Neuronal stem cell (in vitro differentiated cells): Measurements from ENCODE around the gene CD151.

Experiments
- DNase-seq: peaks from one replicate; pipeline ENCODE4 v3.0.0-alpha.2; 2013; ENCODE audit warnings: low spot score
- H2AFZ ChIP-seq: one replicate; pipeline ENCODE4 v1.6.1; 2013; ENCODE audit warnings: mild to moderate bottlenecking, low read length, inconsistent platforms
- H2AK5ac ChIP-seq: 2 replicates; pipeline ENCODE4 v1.6.1; 2013; ENCODE audit warnings: low read depth, mild to moderate bottlenecking, inconsistent platforms, low read length, moderate library complexity, mixed read lengths
- H2BK120ac ChIP-seq: 2 replicates; pipeline ENCODE4 v1.6.1; 2013; ENCODE audit warnings: low read depth, mild to moderate bottlenecking, inconsistent platforms, low read length, moderate library complexity, mixed read lengths
- H2BK12ac ChIP-seq: one replicate; pipeline ENCODE4 v1.6.1; 2013; ENCODE audit warnings: low read length, inconsistent platforms
- H2BK15ac ChIP-seq: 2 replicates; pipeline ENCODE4 v1.6.1; 2013; ENCODE audit warnings: mild to moderate bottlenecking, low read length, inconsistent platforms, mixed read lengths
- H2BK5ac ChIP-seq: one replicate; pipeline ENCODE4 v1.6.1; 2013; ENCODE audit warnings: inconsistent platforms, mild to moderate bottlenecking, low read length, moderate library complexity
- H3K14ac ChIP-seq: one replicate; pipeline ENCODE4 v1.6.1; 2013; ENCODE audit warnings: low read length, inconsistent platforms
- H3K18ac ChIP-seq: 2 replicates; pipeline ENCODE4 v1.6.1; 2013; ENCODE audit warnings: low read length, inconsistent platforms
- H3K23ac ChIP-seq: 2 replicates; pipeline ENCODE4 v1.6.1; 2013; ENCODE audit warnings: low read depth, mild to moderate bottlenecking, mixed read lengths, low read length, inconsistent platforms; ENCODE audit not compliant: poor library complexity
- H3K27ac ChIP-seq: replicated peaks from 3 replicates; pipeline ENCODE4 v1.5.1; 2013; ENCODE audit warnings: low read length, inconsistent platforms
- H3K27me3 ChIP-seq, 3 experiments: 2 replicates each; pipeline ENCODE4 v1.6.1; 2013; ENCODE audit warnings: low read length in 3 of 3, mild to moderate bottlenecking in 2 of 3, inconsistent platforms in 1 of 3, low read depth in 1 of 3, mixed read lengths in 1 of 3, moderate library complexity in 1 of 3; ENCODE audit not compliant: control insufficient read depth in 3 of 3, insufficient read depth in 3 of 3
- H3K36me3 ChIP-seq, 2 donors: replicated peaks in 1 of 2; 2 replicates each; pipeline ENCODE4 v1.6.1; 2013; ENCODE audit warnings: low read length in 2 of 2; ENCODE audit not compliant: control insufficient read depth in 2 of 2, insufficient read depth in 2 of 2
- H3K4ac ChIP-seq: 2 replicates; pipeline ENCODE4 v1.6.1; 2013; ENCODE audit warnings: inconsistent platforms, mild to moderate bottlenecking, low read length, moderate library complexity
- H3K4me1 ChIP-seq, 2 donors: 1 replicate in 1 of 2; 2 replicates in 1 of 2; pipeline ENCODE4 v1.6.1; 2013; ENCODE audit warnings: low read length in 2 of 2, low read depth in 1 of 2; ENCODE audit not compliant: control insufficient read depth in 2 of 2, insufficient read depth in 1 of 2
- H3K4me2 ChIP-seq: one replicate; pipeline ENCODE4 v1.6.1; 2013; ENCODE audit warnings: mild to moderate bottlenecking, low read length, inconsistent platforms; ENCODE audit not compliant: insufficient read depth, poor library complexity, severe bottlenecking
- H3K4me3 ChIP-seq, 2 donors: 2 replicates each; pipeline ENCODE4 v1.5.1; 2013; ENCODE audit warnings: low read length in 2 of 2, mild to moderate bottlenecking in 2 of 2, inconsistent platforms in 1 of 2, moderate library complexity in 1 of 2
- H3K79me1 ChIP-seq: one replicate; pipeline ENCODE4 v1.6.1; 2013; ENCODE audit warnings: low read depth, mild to moderate bottlenecking, inconsistent platforms, low read length, moderate library complexity
- H3K9ac ChIP-seq: one replicate; pipeline ENCODE4 v1.6.1; 2013; ENCODE audit warnings: mild to moderate bottlenecking, low read depth, low read length, inconsistent platforms; ENCODE audit not compliant: poor library complexity
- H3K9me3 ChIP-seq, 2 donors: replicated peaks in 1 of 2; 2 replicates each; pipeline versions ENCODE3 to v1.6.1; 2013; ENCODE audit warnings: low read length in 2 of 2, mild to moderate bottlenecking in 2 of 2, inconsistent platforms in 1 of 2, low read depth in 1 of 2, mixed read lengths in 1 of 2, moderate library complexity in 1 of 2; ENCODE audit not compliant: control insufficient read depth in 2 of 2, insufficient read depth in 1 of 2
- H4K8ac ChIP-seq: one replicate; pipeline ENCODE4 v1.6.1; 2013; ENCODE audit warnings: low read depth, mild to moderate bottlenecking, inconsistent platforms, low read length, moderate library complexity
- H4K91ac ChIP-seq: one replicate; pipeline ENCODE4 v1.6.1; 2013; ENCODE audit warnings: low read length, low read depth, mild to moderate bottlenecking, inconsistent platforms; ENCODE audit not compliant: poor library complexity
- WGBS, 2 donors: extraction: QIAGEN DNeasy Blood & Tissue Kit; methylation state at CpG; one replicate each; pipeline ENCODE4 v1.1.7; 2013; ENCODE audit warnings: missing lambda C conversion rate in 2 of 2, mixed read lengths in 1 of 2; ENCODE audit not compliant: insufficient read length in 2 of 2, insufficient replicate concordance in 1 of 2; ENCODE audit errors: extremely low coverage in 2 of 2; 5-methylcytosine and 5-hydroxymethylcytosine counted together

CD151 gene

DNA sequence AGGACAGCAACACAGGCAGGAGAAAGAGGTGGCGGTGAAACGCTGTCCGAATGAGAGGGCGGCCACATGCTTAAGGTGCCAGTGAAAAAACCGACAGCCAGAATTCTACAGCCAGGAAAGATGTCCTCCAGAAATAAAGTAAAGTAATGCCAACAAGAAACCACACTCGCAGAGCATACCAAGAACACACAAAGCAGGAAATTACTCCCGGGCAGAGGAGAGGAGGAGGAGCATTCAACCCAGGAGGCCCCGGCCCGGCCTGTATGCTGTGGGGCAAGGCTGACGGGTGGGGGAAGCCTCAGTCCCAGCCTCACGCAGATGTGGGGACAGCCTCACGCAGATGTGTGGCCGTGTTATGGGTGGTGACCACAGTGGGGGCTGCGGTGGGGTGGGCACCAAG lies 49.8 kb downstream of the CD151 start:
- H3K36me3 ChIP-seq = peaks cover 32 to 73% of the 10 kb centered on the region in 2 donors
- no peak overlapping the region for H3K9ac ChIP-seq
- no peak overlapping the region for H3K4ac ChIP-seq
- peaks cover 9% of the 10 kb centered on the region for H3K79me1 ChIP-seq
- H2AFZ ChIP-seq = no peak overlapping the region
- no peak overlapping the region for H2BK120ac ChIP-seq
- no peak overlapping the region for H4K91ac ChIP-seq
- H2BK15ac ChIP-seq = no peak overlapping the region
- H3K14ac ChIP-seq = no peak overlapping the region
- WGBS, 2 donors = no CpG with 5 or more reads among the region's 14 CpGs
- H3K4me3 ChIP-seq = no peak overlapping the region
- no peaks in the 10 kb centered on the region for H3K27me3 ChIP-seq
- DNase-seq = no peak
- no peak overlapping the region for H3K27ac ChIP-seq
- H2BK12ac ChIP-seq = no peak overlapping the region
- H3K23ac ChIP-seq = no peak overlapping the region
- H2BK5ac ChIP-seq = no peak overlapping the region
- no peak overlapping the region for H3K18ac ChIP-seq
- H3K4me2 ChIP-seq = no peak overlapping the region
- no peak overlapping the region for H4K8ac ChIP-seq
- no peaks in the 10 kb centered on the region for H3K4me1 ChIP-seq
- H3K9me3 ChIP-seq = no peaks in the 10 kb centered on the region
- no peak overlapping the region for H2AK5ac ChIP-seq

- Histone ChIP-seq H2BK5ac (no peak overlapping the region), H3K4ac (no peak overlapping the region), H3K79me1 (peaks cover 10% of the 10 kb centered on the region), H3K27me3 (no peaks in the 10 kb centered on the region), H3K23ac (no peak overlapping the region), H2AFZ (no peak overlapping the region), H2BK120ac (no peak overlapping the region), H4K8ac (no peak overlapping the region), H3K36me3 (peaks cover 39 to 77% of the 10 kb centered on the region in 2 donors), H2BK15ac (no peak overlapping the region), H4K91ac (no peak overlapping the region), H2AK5ac (no peak overlapping the region), H3K18ac (peak overlapping the region; percentile 12), H3K9ac (peak overlapping the region; percentile 10), H3K4me3 (no peak overlapping the region), H3K9me3 (no peaks in the 10 kb centered on the region), H3K4me1 (no peaks in the 10 kb centered on the region), H2BK12ac (no peak overlapping the region), H3K14ac (no peak overlapping the region), H3K27ac (no peak overlapping the region), H3K4me2 (no peak overlapping the region)
- no CpG with 5 or more reads among the region's 10 CpGs for WGBS, 2 donors
- no peak for DNase-seq
Observed at GRCh38 chr11:883527-883926, 50.8 kb downstream of the CD151 start.

GRCh38 chr11:884578-885070 lies 51.9 kb downstream of the CD151 start:
- Histone ChIP-seq H3K14ac (peak overlapping the region; percentile 21), H4K8ac (no peak overlapping the region), H3K27me3 (no peaks in the 10 kb centered on the region), H2BK120ac (no peak overlapping the region), H3K4me1 (no peaks in the 10 kb centered on the region), H3K23ac (peak overlapping the region; percentile 65), H2AK5ac (no peak overlapping the region), H3K9me3 (no peaks in the 10 kb centered on the region), H3K4me3 (peak overlapping the region in 1 of 2 donors; percentile 25), H3K9ac (no peak overlapping the region), H2BK5ac (no peak overlapping the region), H3K36me3 (peaks cover 33 to 69% of the 10 kb centered on the region in 2 donors), H2BK15ac (no peak overlapping the region), H2AFZ (no peak overlapping the region), H4K91ac (no peak overlapping the region), H3K4me2 (no peak overlapping the region), H3K18ac (no peak overlapping the region), H2BK12ac (peak overlapping the region; percentile 58), H3K4ac (peak overlapping the region; percentile 76), H3K27ac (no peak overlapping the region), H3K79me1 (peaks cover 11% of the 10 kb centered on the region)
- WGBS, 2 donors = no CpG with 5 or more reads among the region's 16 CpGs
- DNase-seq = no peak

DNA sequence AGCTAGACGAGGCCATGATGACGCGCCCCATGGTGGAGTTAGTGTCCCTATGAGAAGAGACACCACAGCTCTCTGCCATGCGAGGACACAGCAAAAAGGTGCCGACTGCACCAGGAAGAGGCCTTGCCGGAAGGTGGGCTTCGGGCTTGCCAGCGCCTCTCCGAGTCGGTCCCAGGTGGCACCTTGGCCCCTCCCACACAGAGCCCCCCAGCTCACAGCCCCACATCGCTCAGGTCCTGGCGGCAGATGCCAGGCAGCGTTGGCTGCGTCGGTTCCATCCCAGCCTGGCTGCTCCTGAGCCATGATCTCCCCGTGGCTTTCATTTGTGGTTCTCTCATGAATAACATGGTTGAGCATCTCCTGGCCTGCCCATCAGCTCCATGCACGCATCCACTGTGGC lies 53.8 kb downstream of the CD151 start:
- Histone ChIP-seq H3K23ac (peak overlapping the region; percentile 43), H3K9me3 (no peaks in the 10 kb centered on the region), H3K4ac (no peak overlapping the region), H2BK5ac (no peak overlapping the region), H2BK15ac (no peak overlapping the region), H4K8ac (no peak overlapping the region), H3K4me3 (no peak overlapping the region), H4K91ac (no peak overlapping the region), H3K14ac (no peak overlapping the region), H2BK120ac (no peak overlapping the region), H2BK12ac (no peak overlapping the region), H2AK5ac (no peak overlapping the region), H3K18ac (no peak overlapping the region), H3K4me1 (peaks cover 0 to 11% of the 10 kb centered on the region in 2 donors), H3K36me3 (peaks cover 22 to 61% of the 10 kb centered on the region in 2 donors), H3K9ac (no peak overlapping the region), H3K27ac (no peak overlapping the region), H2AFZ (no peak overlapping the region), H3K27me3 (no peaks in the 10 kb centered on the region), H3K4me2 (no peak overlapping the region), H3K79me1 (peaks cover 8% of the 10 kb centered on the region)
- WGBS, 2 donors = no CpG with 5 or more reads among the region's 17 CpGs
- DNase-seq = no peak
